IMR-90 (cell line): ENCODE results near the gene SUB1. TPM values are rescaled to one million over a fixed set of nuclear protein-coding genes. Genes with fewer than 3 reads are reported as not detected.

Experiments
- ATAC-seq: fragments of 200-7000 bp; cut with Tn5 transposase; 2 replicates; pipeline ENCODE4 v1.9.1; 2020; ENCODE audit warnings: low read depth, mild to moderate bottlenecking, moderate library complexity
- BruUV-seq: library from RNA; stranded (reverse); fragments of 400-500 nt; replicated peaks from 2 replicates; lab custom pipeline; 2021; lab: Mats Ljungman, UMichigan
- CTCF ChIA-PET: fragments of 300-600 bp; formaldehyde crosslinking; extraction: SDS; loops from one replicate; lab custom pipeline; 2021; ENCODE audit warnings: antibody characterized with exemption; lab: Yijun Ruan, JAX
- POLR2A ChIA-PET: fragments of 300-600 bp; sonication (Branson Sonifier 250); formaldehyde crosslinking; loops from one replicate; lab custom pipeline; 2022; ENCODE audit warnings: antibody characterized with exemption; ENCODE audit not compliant: unreplicated experiment; lab: Charles Lee
- DNase-seq: peaks from one replicate; pipeline ENCODE4 v3.0.0; 2013
- H2AFZ ChIP-seq: replicated peaks from 2 replicates; pipeline ENCODE3; 2013; ENCODE audit warnings: low read length, mild to moderate bottlenecking; ENCODE audit not compliant: poor library complexity
- H2AK5ac ChIP-seq: 2 replicates; pipeline ENCODE4 v1.6.1; 2013; ENCODE audit warnings: low read depth, low read length, inconsistent platforms
- H2AK9ac ChIP-seq: replicated peaks from 2 replicates; pipeline ENCODE3; 2013; ENCODE audit warnings: mild to moderate bottlenecking, low read depth, low read length, moderate library complexity; ENCODE audit not compliant: poor library complexity
- H2BK120ac ChIP-seq: 2 replicates; pipeline ENCODE4 v1.6.1; 2013; ENCODE audit warnings: low read depth, low read length, inconsistent platforms
- H2BK15ac ChIP-seq: 3 replicates; pipeline ENCODE4 v1.6.1; 2013; ENCODE audit warnings: low read depth, low read length, inconsistent platforms
- H2BK20ac ChIP-seq: 2 replicates; pipeline ENCODE4 v1.6.1; 2013; ENCODE audit warnings: low read depth, mild to moderate bottlenecking, inconsistent platforms, low read length, moderate library complexity
- H2BK5ac ChIP-seq: 2 replicates; pipeline ENCODE4 v1.6.1; 2013; ENCODE audit warnings: mild to moderate bottlenecking, low read depth, low read length, inconsistent platforms; ENCODE audit not compliant: poor library complexity, severe bottlenecking
- H3K14ac ChIP-seq: replicated peaks from 2 replicates; pipeline ENCODE4 v1.6.1; 2013; ENCODE audit warnings: low read depth, low read length, inconsistent platforms
- H3K18ac ChIP-seq: 2 replicates; pipeline ENCODE4 v1.6.1; 2013; ENCODE audit warnings: low read depth, low read length, control low read depth
- H3K23ac ChIP-seq: 2 replicates; pipeline ENCODE4 v1.6.1; 2013; ENCODE audit warnings: low read depth, low read length, inconsistent platforms
- H3K27ac ChIP-seq: 2 replicates; pipeline ENCODE4 v1.5.1; 2013; ENCODE audit warnings: mild to moderate bottlenecking, control low read depth, low read length; ENCODE audit not compliant: insufficient read depth
- H3K27me3 ChIP-seq: 2 replicates; pipeline ENCODE4 v1.6.1; 2013; ENCODE audit warnings: low read length; ENCODE audit not compliant: control insufficient read depth, insufficient read depth
- H3K36me3 ChIP-seq: 2 replicates; pipeline ENCODE4 v1.6.1; 2013; ENCODE audit warnings: low read length, mixed read lengths; ENCODE audit not compliant: control insufficient read depth, insufficient read depth
- H3K4ac ChIP-seq: 2 replicates; pipeline ENCODE4 v1.6.1; 2013; ENCODE audit warnings: low read depth, low read length, inconsistent platforms
- H3K4me1 ChIP-seq: 2 replicates; pipeline ENCODE4 v1.6.1; 2013; ENCODE audit warnings: low read length, mixed read lengths; ENCODE audit not compliant: control insufficient read depth, insufficient read depth
- H3K4me2 ChIP-seq: 2 replicates; pipeline ENCODE4 v1.6.1; 2013; ENCODE audit warnings: low read depth, mild to moderate bottlenecking, control low read depth, low read length, moderate library complexity
- H3K4me3 ChIP-seq: 2 replicates; pipeline ENCODE4 v1.5.1; 2013; ENCODE audit warnings: low read depth, mild to moderate bottlenecking, control low read depth, low read length, moderate library complexity; ENCODE audit not compliant: insufficient read depth
- H3K56ac ChIP-seq: 2 replicates; pipeline ENCODE4 v1.6.1; 2013; ENCODE audit warnings: low read length, inconsistent platforms; ENCODE audit not compliant: insufficient read depth; ENCODE audit errors: extremely low read depth
- H3K79me1 ChIP-seq, 2 experiments: 2 replicates each; pipeline ENCODE4 v1.6.1; 2013; ENCODE audit warnings: low read length in 2 of 2, inconsistent platforms in 1 of 2, low read depth in 1 of 2
- H3K9ac ChIP-seq: 2 replicates; pipeline ENCODE4 v1.6.1; 2013; ENCODE audit warnings: low read depth, low read length, control low read depth
- H3K9me1 ChIP-seq: 2 replicates; pipeline ENCODE4 v1.6.1; 2013; ENCODE audit warnings: low read length, inconsistent platforms; ENCODE audit not compliant: insufficient read depth
- H3K9me3 ChIP-seq: 2 replicates; pipeline ENCODE4 v1.6.1; 2013; ENCODE audit warnings: low read length; ENCODE audit not compliant: control insufficient read depth, insufficient read depth
- H4K20me1 ChIP-seq: 2 replicates; pipeline ENCODE4 v1.6.1; 2013; ENCODE audit warnings: low read length, inconsistent platforms; ENCODE audit not compliant: insufficient read depth
- H4K5ac ChIP-seq: 2 replicates; pipeline ENCODE4 v1.6.1; 2013; ENCODE audit warnings: mild to moderate bottlenecking, low read depth, low read length, control low read depth
- H4K8ac ChIP-seq, 2 experiments: 2 replicates each; pipeline ENCODE4 v1.6.1; 2013; ENCODE audit warnings: low read depth in 2 of 2, low read length in 2 of 2, control low read depth in 1 of 2, inconsistent platforms in 1 of 2
- H4K91ac ChIP-seq: 2 replicates; pipeline ENCODE4 v1.6.1; 2013; ENCODE audit warnings: low read depth, low read length, inconsistent platforms; ENCODE audit not compliant: insufficient read depth
- CEBPB ChIP-seq: IDR thresholded peaks from 2 replicates; pipeline ENCODE4 v1.6.1; 2012; ENCODE audit warnings: low read depth, low read length, improper control_type of control experiment
- CHD1 ChIP-seq: IDR thresholded peaks from 2 replicates; pipeline ENCODE4 v1.6.1; 2012; ENCODE audit warnings: low read depth, low read length, improper control_type of control experiment
- MAZ ChIP-seq: IDR thresholded peaks from 2 replicates; pipeline ENCODE4 v1.6.1; 2012; ENCODE audit warnings: low read depth, mild to moderate bottlenecking, low read length, improper control_type of control experiment, moderate library complexity, borderline replicate concordance
- WGBS, 2 experiments: methylation state at CpG; one replicate each; pipeline versions ENCODE4 v1.1.5 to v1.1.7; 2013; ENCODE audit warnings: missing lambda C conversion rate in 2 of 2; ENCODE audit not compliant: insufficient read length in 1 of 2; ENCODE audit errors: extremely low coverage in 2 of 2; 5-methylcytosine and 5-hydroxymethylcytosine counted together
- dilution Hi-C: fragments of 300-500 bp; cut with HindIII; formaldehyde crosslinking; loops from one replicate; pipeline ENCODE4 v1.14.3; 2018; ENCODE audit warnings: low sequenced_read_pairs; ENCODE audit not compliant: unreplicated experiment
- in situ Hi-C: fragments of 300-500 bp; cut with MboI; formaldehyde crosslinking; loops from 3 replicates; pipeline ENCODE4 v1.14.3; 2019; ENCODE audit warnings: low sequenced_read_pairs, inconsistent platforms, mixed read lengths
- intact Hi-C: fragments of 100-400 bp; cut with micrococcal nuclease; formaldehyde crosslinking; loops from 2 replicates; pipeline ENCODE4 v1.10.0; 2022
- polyA plus RNA-seq, 3 experiments: library from polyadenylated mRNA; depleted of rRNA; stranded (reverse); fragments of >200 nt; gene quantifications; 2 replicates each; pipeline ENCODE4 v1.2.3, GENCODE V29; 2012; ENCODE audit warnings: low replicate concordance in 1 of 3
- total RNA-seq: library from RNA; depleted of rRNA; stranded (reverse); fragments of >200 nt; gene quantifications from 2 replicates; pipeline ENCODE4 v1.2.3, GENCODE V29; 2012

SUB1 gene
- total and polyA plus RNA-seq, 2 of the 4 experiments (the other 2 are of a cell fraction) = 19.5 to 155 TPM

DNA sequence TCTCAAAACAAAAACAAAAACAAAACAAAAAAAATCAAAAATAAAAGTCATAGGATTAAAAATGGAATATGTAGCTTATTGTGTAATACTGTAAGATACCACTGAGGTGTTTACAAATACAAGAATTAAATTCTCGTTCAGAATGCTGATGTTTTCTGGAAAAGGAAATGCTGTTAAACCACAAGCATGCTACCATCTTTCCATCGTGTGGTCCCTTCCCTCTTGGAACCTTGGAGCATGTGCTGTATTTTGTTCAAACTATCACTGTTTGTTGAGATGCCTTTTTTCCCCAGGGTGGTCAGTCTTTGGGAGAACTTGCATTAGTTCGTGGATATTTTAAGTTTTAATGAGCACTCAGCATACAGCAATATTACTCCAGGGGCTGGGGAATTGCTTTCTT, 39.7 kb downstream of the SUB1 start:
- Histone ChIP-seq H3K4me2 (no peak overlapping the region), H3K4me1 (peaks cover 16% of the 10 kb centered on the region), H4K5ac (no peak overlapping the region), H4K20me1 (no peaks in the 10 kb centered on the region; the same call in 1 of the 2 replicates), H2BK5ac (no peak overlapping the region), H3K14ac (no peak overlapping the region; the same call in 1 of the 2 replicates), H2AK5ac (no peak overlapping the region), H2BK15ac (no peak overlapping the region), H3K27me3 (no peaks in the 10 kb centered on the region), H3K23ac (no peak overlapping the region), H3K9me1 (peaks cover 16% of the 10 kb centered on the region), H3K4me3 (no peak overlapping the region), H3K9me3 (no peaks in the 10 kb centered on the region), H2AK9ac (no peak overlapping the region), H3K27ac (no peak overlapping the region), H2BK120ac (no peak overlapping the region), H4K8ac (no peak overlapping the region), H3K36me3 (no peaks in the 10 kb centered on the region), H2BK20ac (no peak overlapping the region), H4K91ac (no peak overlapping the region), H3K56ac (no peak overlapping the region), H3K4ac (no peak overlapping the region), H3K18ac (no peak overlapping the region), H3K79me1 (no peaks in the 10 kb centered on the region), H3K9ac (no peak overlapping the region), H2AFZ (no peak overlapping the region)
- TF ChIP-seq MAZ (no peak), CEBPB (no peak), CHD1 (no peak)
- intact Hi-C loops = loop anchor here (10.0 kb wide), 1 partner anchor 800 kb away; no protein-coding TSS in a partner anchor
- dilution Hi-C loops = no loop called here
- BruUV-seq = no TSS peak
- in situ Hi-C loops = no loop called here
- ChIA-PET POLR2A (no interaction called here), CTCF (no interaction called here)
- no CpG with 5 or more reads among the region's 3 CpGs for WGBS, 2 experiments
- ATAC-seq = no peak
- DNase-seq = no peak
